Right lobe of liver (tissue), 4 donors: ENCODE measurements around the gene LRRN2.

Source experiments
- CTCF ChIP-seq, 4 donors: fragments of 200-600 bp in 3 of 4; fragments of 450-650 bp in 1 of 4; IDR thresholded peaks; one replicate each; pipeline versions ENCODE4 v1.5.1 to v1.8.0; 2016 to 2022; ENCODE audit warnings: antibody characterized with exemption in 4 of 4, mild to moderate bottlenecking in 2 of 4
- POLR2A ChIP-seq: fragments of 450-650 bp; IDR thresholded peaks from one replicate; pipeline ENCODE4 v1.6.1; 2017; ENCODE audit warnings: antibody characterized with exemption, mild to moderate bottlenecking
- donor health status: DM: no; HTN: no; CAD: no.
- donor health status: DM: no; HTN: no; CAD: no.
- donor health status: DM: no; HTN: yes; CAD: no.

GRCh38 chr1:204592246-204592948 is 93.1 kb downstream of the LRRN2 start:
- TF ChIP-seq CTCF (IDR thresholded peaks at IDR 0.05) (no peak), POLR2A (no peak)
